Measurements from ENCODE around the gene YBEY.
A peak's percentile ranks its signal among the peaks of the same experiment; 100 is the strongest.

Gene YBEY

DNA sequence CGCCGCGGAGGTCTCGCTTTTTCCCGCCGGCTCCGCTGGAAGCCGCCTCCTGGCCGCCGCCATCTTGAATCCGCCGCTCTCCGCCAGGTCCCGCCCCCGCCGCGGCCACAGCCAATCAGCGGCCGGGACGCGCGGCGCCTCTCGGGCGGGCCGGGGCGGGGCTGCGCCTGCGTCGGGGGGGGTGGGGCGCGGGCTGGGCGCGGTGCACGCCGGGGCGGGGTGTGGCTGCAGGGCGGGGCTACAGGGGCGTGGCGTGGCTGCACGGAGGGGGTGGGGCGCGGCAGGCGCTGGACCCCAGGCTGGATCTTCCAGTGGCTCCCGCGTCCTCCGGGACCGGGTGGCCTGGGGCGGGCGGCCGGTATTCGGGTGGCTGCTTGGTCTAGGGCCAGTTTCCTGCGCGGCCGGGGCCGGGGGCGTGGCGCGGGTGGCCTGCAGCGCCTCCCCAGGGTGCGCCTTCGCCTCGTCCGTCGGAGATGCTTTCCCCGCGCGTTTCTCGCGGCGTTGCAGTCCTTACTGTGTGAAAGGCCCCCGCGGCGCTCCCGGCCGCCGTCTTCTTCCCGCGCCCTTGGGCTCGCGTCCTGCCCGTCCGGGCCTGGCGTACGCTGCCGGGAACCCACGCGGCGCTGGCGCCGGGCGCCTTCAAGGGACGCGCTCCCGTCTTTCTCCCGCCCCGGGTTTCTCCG, 38.4 kb downstream of the YBEY start (continued):
- TF ChIP-seq, protein P1, sequence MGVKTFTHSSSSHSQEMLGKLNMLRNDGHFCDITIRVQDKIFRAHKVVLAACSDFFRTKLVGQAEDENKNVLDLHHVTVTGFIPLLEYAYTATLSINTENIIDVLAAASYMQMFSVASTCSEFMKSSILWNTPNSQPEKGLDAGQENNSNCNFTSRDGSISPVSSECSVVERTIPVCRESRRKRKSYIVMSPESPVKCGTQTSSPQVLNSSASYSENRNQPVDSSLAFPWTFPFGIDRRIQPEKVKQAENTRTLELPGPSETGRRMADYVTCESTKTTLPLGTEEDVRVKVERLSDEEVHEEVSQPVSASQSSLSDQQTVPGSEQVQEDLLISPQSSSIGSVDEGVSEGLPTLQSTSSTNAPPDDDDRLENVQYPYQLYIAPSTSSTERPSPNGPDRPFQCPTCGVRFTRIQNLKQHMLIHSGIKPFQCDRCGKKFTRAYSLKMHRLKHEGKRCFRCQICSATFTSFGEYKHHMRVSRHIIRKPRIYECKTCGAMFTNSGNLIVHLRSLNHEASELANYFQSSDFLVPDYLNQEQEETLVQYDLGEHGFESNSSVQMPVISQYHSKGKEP (tag by site-specific recombination; IDR thresholded peaks at IDR 0.05) = peak; percentile 59
- TF ChIP-seq OVOL3 (tag by site-specific recombination; IDR thresholded peaks at IDR 0.05) (0 out of 2 replicates have a peak, but pooled peaks have one; percentile 13), SETDB1 (IDR thresholded peaks at IDR 0.05; ENCODE audit: insufficient read length, low read length) (no peak), ZBTB48 (tag by site-specific recombination; IDR thresholded peaks at IDR 0.05) (no peak), ZNF747 (tag by site-specific recombination; IDR thresholded peaks at IDR 0.05) (no peak), ZNF596 (tag by site-specific recombination; IDR thresholded peaks at IDR 0.05) (no peak)
- TF ChIP-seq, protein P2, sequence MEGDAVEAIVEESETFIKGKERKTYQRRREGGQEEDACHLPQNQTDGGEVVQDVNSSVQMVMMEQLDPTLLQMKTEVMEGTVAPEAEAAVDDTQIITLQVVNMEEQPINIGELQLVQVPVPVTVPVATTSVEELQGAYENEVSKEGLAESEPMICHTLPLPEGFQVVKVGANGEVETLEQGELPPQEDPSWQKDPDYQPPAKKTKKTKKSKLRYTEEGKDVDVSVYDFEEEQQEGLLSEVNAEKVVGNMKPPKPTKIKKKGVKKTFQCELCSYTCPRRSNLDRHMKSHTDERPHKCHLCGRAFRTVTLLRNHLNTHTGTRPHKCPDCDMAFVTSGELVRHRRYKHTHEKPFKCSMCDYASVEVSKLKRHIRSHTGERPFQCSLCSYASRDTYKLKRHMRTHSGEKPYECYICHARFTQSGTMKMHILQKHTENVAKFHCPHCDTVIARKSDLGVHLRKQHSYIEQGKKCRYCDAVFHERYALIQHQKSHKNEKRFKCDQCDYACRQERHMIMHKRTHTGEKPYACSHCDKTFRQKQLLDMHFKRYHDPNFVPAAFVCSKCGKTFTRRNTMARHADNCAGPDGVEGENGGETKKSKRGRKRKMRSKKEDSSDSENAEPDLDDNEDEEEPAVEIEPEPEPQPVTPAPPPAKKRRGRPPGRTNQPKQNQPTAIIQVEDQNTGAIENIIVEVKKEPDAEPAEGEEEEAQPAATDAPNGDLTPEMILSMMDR (tag by site-specific recombination; IDR thresholded peaks at IDR 0.05) = peak; percentile 71

DNA sequence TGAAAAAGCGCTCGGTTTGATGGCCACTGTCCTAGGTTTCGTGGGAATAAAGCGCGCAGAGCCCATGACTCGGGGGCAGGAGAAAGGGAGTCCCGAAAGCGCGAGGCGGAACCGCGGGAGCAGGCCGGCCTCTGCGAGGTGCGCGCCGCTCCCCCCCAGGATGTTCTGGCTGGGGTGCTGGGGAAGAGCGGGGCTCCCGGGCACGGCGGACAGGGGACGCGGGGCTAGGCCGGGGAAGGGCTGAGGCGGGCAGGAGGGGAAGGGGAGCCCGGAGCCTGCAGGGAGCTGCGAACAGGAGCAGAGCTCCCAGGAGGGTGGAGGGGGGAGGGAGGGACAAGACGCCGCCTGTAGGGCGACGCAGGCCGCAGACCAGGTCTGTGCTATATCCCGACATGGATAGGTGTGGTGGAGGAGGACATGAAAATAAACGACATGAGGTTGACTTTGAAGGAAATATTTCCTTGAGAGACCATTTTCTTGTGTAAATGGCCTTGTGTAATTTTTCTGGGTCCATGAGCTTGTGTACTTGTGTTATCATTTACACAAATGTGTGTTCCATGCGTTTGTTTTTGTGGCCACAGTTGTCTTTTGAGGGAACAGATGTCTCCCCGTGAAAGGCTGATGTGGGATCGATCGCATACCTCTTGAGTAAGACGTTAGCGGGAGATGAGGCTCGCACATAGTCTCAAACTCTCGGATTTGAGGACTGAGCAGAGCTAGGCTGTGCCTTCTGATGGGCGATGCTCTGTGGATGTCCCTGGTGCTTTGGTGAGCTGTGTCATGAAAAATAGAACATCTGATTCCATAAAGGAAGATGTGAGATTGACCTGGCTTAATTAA, 39.2 kb downstream of the YBEY start:
- Histone ChIP-seq H3K36me3 (ENCODE audit: control insufficient read depth in 2 of 2, insufficient read depth in 1 of 2, low read length in 2 of 2) (peaks cover 37 to 55% of the 10 kb centered on the region in 2 experiments), H3K27ac (ENCODE audit: extremely low read depth, low read depth, low read length) (peak overlapping the region; percentile 93), H3K9me3 (ENCODE audit: control insufficient read depth, insufficient read depth, low read depth, low read length) (no peaks in the 10 kb centered on the region), H3K4me3 (ENCODE audit: low read depth, low read length) (peak overlapping the region; percentile 68), H3K4me1 (ENCODE audit: control insufficient read depth, insufficient read depth, low read length) (peaks cover 19% of the 10 kb centered on the region)
- ChIA-PET POLR2A (interaction anchor here (0.5 to 1.4 kb wide), 8 partner anchors 10 to 314 kb away, joined by 3 to 9 read pairs (median 4); partner anchors contain the start of genes MCM3AP, PRMT2 and YBEY), CTCF (interaction anchor here (0.5 to 1.7 kb wide), 8 partner anchors 13 to 336 kb away, joined by 3 to 6 read pairs (median 3); no protein-coding TSS in a partner anchor)
- TF ChIP-seq, protein P3, sequence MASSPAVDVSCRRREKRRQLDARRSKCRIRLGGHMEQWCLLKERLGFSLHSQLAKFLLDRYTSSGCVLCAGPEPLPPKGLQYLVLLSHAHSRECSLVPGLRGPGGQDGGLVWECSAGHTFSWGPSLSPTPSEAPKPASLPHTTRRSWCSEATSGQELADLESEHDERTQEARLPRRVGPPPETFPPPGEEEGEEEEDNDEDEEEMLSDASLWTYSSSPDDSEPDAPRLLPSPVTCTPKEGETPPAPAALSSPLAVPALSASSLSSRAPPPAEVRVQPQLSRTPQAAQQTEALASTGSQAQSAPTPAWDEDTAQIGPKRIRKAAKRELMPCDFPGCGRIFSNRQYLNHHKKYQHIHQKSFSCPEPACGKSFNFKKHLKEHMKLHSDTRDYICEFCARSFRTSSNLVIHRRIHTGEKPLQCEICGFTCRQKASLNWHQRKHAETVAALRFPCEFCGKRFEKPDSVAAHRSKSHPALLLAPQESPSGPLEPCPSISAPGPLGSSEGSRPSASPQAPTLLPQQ (tag by site-specific recombination; IDR thresholded peaks at IDR 0.05) = no peak; the same call in 1 of the 2 replicates
- no peak for TF ChIP-seq SALL2 (tag by site-specific recombination; IDR thresholded peaks at IDR 0.05; ENCODE audit: borderline replicate concordance)
- TF ChIP-seq, protein P4, sequence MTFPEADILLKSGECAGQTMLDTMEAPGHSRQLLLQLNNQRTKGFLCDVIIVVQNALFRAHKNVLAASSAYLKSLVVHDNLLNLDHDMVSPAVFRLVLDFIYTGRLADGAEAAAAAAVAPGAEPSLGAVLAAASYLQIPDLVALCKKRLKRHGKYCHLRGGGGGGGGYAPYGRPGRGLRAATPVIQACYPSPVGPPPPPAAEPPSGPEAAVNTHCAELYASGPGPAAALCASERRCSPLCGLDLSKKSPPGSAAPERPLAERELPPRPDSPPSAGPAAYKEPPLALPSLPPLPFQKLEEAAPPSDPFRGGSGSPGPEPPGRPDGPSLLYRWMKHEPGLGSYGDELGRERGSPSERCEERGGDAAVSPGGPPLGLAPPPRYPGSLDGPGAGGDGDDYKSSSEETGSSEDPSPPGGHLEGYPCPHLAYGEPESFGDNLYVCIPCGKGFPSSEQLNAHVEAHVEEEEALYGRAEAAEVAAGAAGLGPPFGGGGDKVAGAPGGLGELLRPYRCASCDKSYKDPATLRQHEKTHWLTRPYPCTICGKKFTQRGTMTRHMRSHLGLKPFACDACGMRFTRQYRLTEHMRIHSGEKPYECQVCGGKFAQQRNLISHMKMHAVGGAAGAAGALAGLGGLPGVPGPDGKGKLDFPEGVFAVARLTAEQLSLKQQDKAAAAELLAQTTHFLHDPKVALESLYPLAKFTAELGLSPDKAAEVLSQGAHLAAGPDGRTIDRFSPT (tag by site-specific recombination; IDR thresholded peaks at IDR 0.05) = no peak
- TF ChIP-seq, protein P5, sequence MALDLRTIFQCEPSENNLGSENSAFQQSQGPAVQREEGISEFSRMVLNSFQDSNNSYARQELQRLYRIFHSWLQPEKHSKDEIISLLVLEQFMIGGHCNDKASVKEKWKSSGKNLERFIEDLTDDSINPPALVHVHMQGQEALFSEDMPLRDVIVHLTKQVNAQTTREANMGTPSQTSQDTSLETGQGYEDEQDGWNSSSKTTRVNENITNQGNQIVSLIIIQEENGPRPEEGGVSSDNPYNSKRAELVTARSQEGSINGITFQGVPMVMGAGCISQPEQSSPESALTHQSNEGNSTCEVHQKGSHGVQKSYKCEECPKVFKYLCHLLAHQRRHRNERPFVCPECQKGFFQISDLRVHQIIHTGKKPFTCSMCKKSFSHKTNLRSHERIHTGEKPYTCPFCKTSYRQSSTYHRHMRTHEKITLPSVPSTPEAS (tag by site-specific recombination; IDR thresholded peaks at IDR 0.05) = 0 out of 2 replicates have a peak, but pooled peaks have one; percentile 8
- TF ChIP-seq, protein P6, sequence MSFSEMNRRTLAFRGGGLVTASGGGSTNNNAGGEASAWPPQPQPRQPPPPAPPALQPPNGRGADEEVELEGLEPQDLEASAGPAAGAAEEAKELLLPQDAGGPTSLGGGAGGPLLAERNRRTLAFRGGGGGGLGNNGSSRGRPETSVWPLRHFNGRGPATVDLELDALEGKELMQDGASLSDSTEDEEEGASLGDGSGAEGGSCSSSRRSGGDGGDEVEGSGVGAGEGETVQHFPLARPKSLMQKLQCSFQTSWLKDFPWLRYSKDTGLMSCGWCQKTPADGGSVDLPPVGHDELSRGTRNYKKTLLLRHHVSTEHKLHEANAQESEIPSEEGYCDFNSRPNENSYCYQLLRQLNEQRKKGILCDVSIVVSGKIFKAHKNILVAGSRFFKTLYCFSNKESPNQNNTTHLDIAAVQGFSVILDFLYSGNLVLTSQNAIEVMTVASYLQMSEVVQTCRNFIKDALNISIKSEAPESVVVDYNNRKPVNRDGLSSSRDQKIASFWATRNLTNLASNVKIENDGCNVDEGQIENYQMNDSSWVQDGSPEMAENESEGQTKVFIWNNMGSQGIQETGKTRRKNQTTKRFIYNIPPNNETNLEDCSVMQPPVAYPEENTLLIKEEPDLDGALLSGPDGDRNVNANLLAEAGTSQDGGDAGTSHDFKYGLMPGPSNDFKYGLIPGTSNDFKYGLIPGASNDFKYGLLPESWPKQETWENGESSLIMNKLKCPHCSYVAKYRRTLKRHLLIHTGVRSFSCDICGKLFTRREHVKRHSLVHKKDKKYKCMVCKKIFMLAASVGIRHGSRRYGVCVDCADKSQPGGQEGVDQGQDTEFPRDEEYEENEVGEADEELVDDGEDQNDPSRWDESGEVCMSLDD (tag by site-specific recombination; IDR thresholded peaks at IDR 0.05) = peak; percentile 44; the same call in 1 of the 2 replicates
- TF ChIP-seq, protein P7, sequence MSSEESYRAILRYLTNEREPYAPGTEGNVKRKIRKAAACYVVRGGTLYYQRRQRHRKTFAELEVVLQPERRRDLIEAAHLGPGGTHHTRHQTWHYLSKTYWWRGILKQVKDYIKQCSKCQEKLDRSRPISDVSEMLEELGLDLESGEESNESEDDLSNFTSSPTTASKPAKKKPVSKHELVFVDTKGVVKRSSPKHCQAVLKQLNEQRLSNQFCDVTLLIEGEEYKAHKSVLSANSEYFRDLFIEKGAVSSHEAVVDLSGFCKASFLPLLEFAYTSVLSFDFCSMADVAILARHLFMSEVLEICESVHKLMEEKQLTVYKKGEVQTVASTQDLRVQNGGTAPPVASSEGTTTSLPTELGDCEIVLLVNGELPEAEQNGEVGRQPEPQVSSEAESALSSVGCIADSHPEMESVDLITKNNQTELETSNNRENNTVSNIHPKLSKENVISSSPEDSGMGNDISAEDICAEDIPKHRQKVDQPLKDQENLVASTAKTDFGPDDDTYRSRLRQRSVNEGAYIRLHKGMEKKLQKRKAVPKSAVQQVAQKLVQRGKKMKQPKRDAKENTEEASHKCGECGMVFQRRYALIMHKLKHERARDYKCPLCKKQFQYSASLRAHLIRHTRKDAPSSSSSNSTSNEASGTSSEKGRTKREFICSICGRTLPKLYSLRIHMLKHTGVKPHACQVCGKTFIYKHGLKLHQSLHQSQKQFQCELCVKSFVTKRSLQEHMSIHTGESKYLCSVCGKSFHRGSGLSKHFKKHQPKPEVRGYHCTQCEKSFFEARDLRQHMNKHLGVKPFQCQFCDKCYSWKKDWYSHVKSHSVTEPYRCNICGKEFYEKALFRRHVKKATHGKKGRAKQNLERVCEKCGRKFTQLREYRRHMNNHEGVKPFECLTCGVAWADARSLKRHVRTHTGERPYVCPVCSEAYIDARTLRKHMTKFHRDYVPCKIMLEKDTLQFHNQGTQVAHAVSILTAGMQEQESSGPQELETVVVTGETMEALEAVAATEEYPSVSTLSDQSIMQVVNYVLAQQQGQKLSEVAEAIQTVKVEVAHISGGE (tag by site-specific recombination; conservative IDR thresholded peaks at IDR 0.05; ENCODE audit: low read depth) = peak; percentile 4; the same call in 1 of the 2 replicates
- TF ChIP-seq ZNF423 (tag by site-specific recombination; IDR thresholded peaks at IDR 0.05) = 0 out of 2 replicates have a peak, but pooled peaks have one; percentile 7
- TF ChIP-seq ZNF658 (tag by site-specific recombination; IDR thresholded peaks at IDR 0.05) = no peak
- TF ChIP-seq ZNF416 (tag by site-specific recombination; IDR thresholded peaks at IDR 0.05) = no peak
- TF ChIP-seq PRDM1 (tag by site-specific recombination; IDR thresholded peaks at IDR 0.05) = no peak
- TF ChIP-seq ZNF530 (tag by site-specific recombination; IDR thresholded peaks at IDR 0.05; ENCODE audit: low read depth) = no peak
- no peak for TF ChIP-seq SETDB1 (IDR thresholded peaks at IDR 0.05; ENCODE audit: insufficient read length, low read length)
